DND-41 (cell line): ENCODE measurements around the gene CLMN.

Experiments
- ATAC-seq: fragments of 200-7000 bp; cut with Tn5 transposase; 3 replicates; pipeline ENCODE4 v1.9.1; 2021; ENCODE audit warnings: low read depth; ENCODE audit not compliant: insufficient read depth
- DNase-seq: peaks from one replicate; pipeline ENCODE4 v3.0.0-alpha.2; 2020
- H2AFZ ChIP-seq: 2 replicates; pipeline ENCODE4 v1.6.0; 2012; ENCODE audit warnings: low read depth, low read length
- H3K27ac ChIP-seq: 2 replicates; pipeline ENCODE4 v1.5.1; 2012; ENCODE audit warnings: low read length, inconsistent platforms
- H3K27me3 ChIP-seq: fragments of 200-600 bp; sonication (generic); 2 replicates; pipeline ENCODE4 v1.6.0; 2012; ENCODE audit warnings: low read length, mild to moderate bottlenecking, inconsistent platforms; ENCODE audit not compliant: insufficient read depth, poor library complexity
- H3K36me3 ChIP-seq: 2 replicates; pipeline ENCODE4 v1.5.1; 2012; ENCODE audit warnings: low read length, inconsistent platforms; ENCODE audit not compliant: insufficient read depth
- H3K4me1 ChIP-seq: 2 replicates; pipeline ENCODE4 v1.5.1; 2012; ENCODE audit warnings: mild to moderate bottlenecking, low read length; ENCODE audit not compliant: insufficient read depth
- H3K4me2 ChIP-seq: 2 replicates; pipeline ENCODE4 v1.6.0; 2012; ENCODE audit warnings: mild to moderate bottlenecking, moderate library complexity, low read length, inconsistent platforms; ENCODE audit not compliant: insufficient read depth
- H3K4me3 ChIP-seq, 2 experiments: fragments of 200-600 bp in 1 of 2; shearing (Covaris generic) in 1 of 2; 2 replicates each; pipeline ENCODE4 v1.5.1; 2012 to 2016; ENCODE audit warnings: inconsistent platforms in 2 of 2, low read length in 2 of 2, mild to moderate bottlenecking in 2 of 2, low read depth in 1 of 2, moderate library complexity in 1 of 2
- H3K79me2 ChIP-seq: 2 replicates; pipeline ENCODE4 v1.6.0; 2012; ENCODE audit warnings: low read length, inconsistent platforms; ENCODE audit not compliant: insufficient read depth
- H3K9ac ChIP-seq: 2 replicates; pipeline ENCODE4 v1.6.0; 2012; ENCODE audit warnings: low read depth, mild to moderate bottlenecking, inconsistent platforms, low read length, moderate library complexity
- H3K9me3 ChIP-seq: 2 replicates; pipeline ENCODE4 v1.5.1; 2012; ENCODE audit warnings: low read length, moderate library complexity, mild to moderate bottlenecking, inconsistent platforms; ENCODE audit not compliant: insufficient read depth, severe bottlenecking
- H4K20me1 ChIP-seq: 2 replicates; pipeline ENCODE4 v1.6.0; 2012; ENCODE audit warnings: low read length; ENCODE audit not compliant: insufficient read depth
- CTCF ChIP-seq: IDR thresholded peaks from 2 replicates; pipeline ENCODE4 v1.5.1; 2012; ENCODE audit warnings: borderline replicate concordance, low read length, moderate library complexity, mild to moderate bottlenecking; ENCODE audit not compliant: poor library complexity, severe bottlenecking; ENCODE audit errors: extremely low read depth
- EZH2 ChIP-seq: IDR thresholded peaks from 3 replicates; pipeline ENCODE4 v1.6.1; 2012; ENCODE audit warnings: borderline replicate concordance, low read depth, mild to moderate bottlenecking, moderate library complexity, low read length, inconsistent platforms; ENCODE audit not compliant: severe bottlenecking

The CLMN gene

GRCh38 chr14:95293449-95293848 is 26.3 kb downstream of the CLMN start:
- Histone ChIP-seq H4K20me1 (no peaks in the 10 kb centered on the region), H3K27me3 (peaks cover 11% of the 10 kb centered on the region), H3K36me3 (no peaks in the 10 kb centered on the region), H3K4me1 (no peaks in the 10 kb centered on the region), H3K27ac (no peak overlapping the region), H2AFZ (no peak overlapping the region), H3K4me2 (no peak overlapping the region), H3K79me2 (no peaks in the 10 kb centered on the region), H3K9ac (no peak overlapping the region), H3K9me3 (no peaks in the 10 kb centered on the region), H3K4me3 (no peak overlapping the region)
- ATAC-seq: no peak
- no peak for DNase-seq
- TF ChIP-seq CTCF (no peak), EZH2 (no peak)

- Histone ChIP-seq H4K20me1 (no peaks in the 10 kb centered on the region), H3K36me3 (no peaks in the 10 kb centered on the region), H3K9ac (no peak overlapping the region), H3K4me2 (no peak overlapping the region), H3K9me3 (no peaks in the 10 kb centered on the region), H3K4me1 (no peaks in the 10 kb centered on the region), H3K79me2 (no peaks in the 10 kb centered on the region), H3K27ac (no peak overlapping the region), H2AFZ (no peak overlapping the region), H3K4me3 (no peak overlapping the region), H3K27me3 (peaks cover 11% of the 10 kb centered on the region)
- DNase-seq (no peak), ATAC-seq (no peak)
- TF ChIP-seq EZH2 (no peak), CTCF (no peak)
These were observed 26.9 kb downstream of the CLMN start for GRCh38 chr14:95292660-95293425.

- TF ChIP-seq EZH2 (no peak), CTCF (no peak)
- Histone ChIP-seq H3K9me3 (no peaks in the 10 kb centered on the region), H3K36me3 (no peaks in the 10 kb centered on the region), H2AFZ (no peak overlapping the region), H3K27me3 (peaks cover 11% of the 10 kb centered on the region), H3K79me2 (no peaks in the 10 kb centered on the region), H3K4me2 (no peak overlapping the region), H4K20me1 (no peaks in the 10 kb centered on the region), H3K4me1 (no peaks in the 10 kb centered on the region), H3K4me3 (no peak overlapping the region), H3K27ac (no peak overlapping the region), H3K9ac (no peak overlapping the region)
- DNase-seq: no peak
- ATAC-seq: no peak
These were observed 27.7 kb downstream of the CLMN start for GRCh38 chr14:95291859-95292542.
